Cardiac muscle cell (in vitro differentiated cells and primary cell): ENCODE results near the gene PRRT1B. TPM values are rescaled to one million over a fixed set of nuclear protein-coding genes. Genes with fewer than 3 reads are reported as not detected.

Experiments used
- DNase-seq, 2 donors: peaks; one replicate each; pipeline versions ENCODE4 v3.0.0 to v3.0.0-alpha.2; 2010 to 2017; ENCODE audit warnings: low read depth in 1 of 2, low spot score in 1 of 2
- H3K27ac ChIP-seq: fragments of 200-600 bp; sonication (generic); 2 replicates; pipeline ENCODE4 v1.5.1; 2016
- H3K27me3 ChIP-seq: fragments of 200-600 bp; sonication (generic); 2 replicates; pipeline ENCODE4 v1.6.0; 2016; ENCODE audit warnings: control low read depth
- H3K36me3 ChIP-seq: fragments of 200-600 bp; sonication (generic); 2 replicates; pipeline ENCODE4 v1.5.1; 2016; ENCODE audit warnings: control low read depth
- H3K4me1 ChIP-seq: fragments of 200-600 bp; sonication (generic); 2 replicates; pipeline ENCODE4 v1.8.1; 2017; ENCODE audit warnings: low read depth, mild to moderate bottlenecking, mixed run types
- H3K4me3 ChIP-seq: fragments of 200-600 bp; sonication (generic); 2 replicates; pipeline ENCODE4 v1.5.1; 2016; ENCODE audit warnings: mild to moderate bottlenecking
- H3K9me3 ChIP-seq: fragments of 200-600 bp; sonication (generic); 2 replicates; pipeline ENCODE4 v1.5.1; 2017; ENCODE audit warnings: low read depth, mild to moderate bottlenecking, control low read depth
- polyA plus RNA-seq: library from polyadenylated mRNA; unstranded; fragments of >200 nt; fragmentation: Nextera tagmentation; extraction: Ambion mirVana; gene quantifications from 2 replicates; pipeline ENCODE4 v1.2.1, GENCODE V29; 2016
- total RNA-seq: library from RNA; depleted of rRNA; stranded (reverse); fragments of >200 nt; gene quantifications from 2 replicates; pipeline ENCODE4 v1.2.3, GENCODE V29; 2016
- TF ChIP-seq, protein P1 (sequence below): IDR thresholded peaks from 2 replicates; pipeline ENCODE4 v1.5.1; 2012; ENCODE audit warnings: low read depth, mild to moderate bottlenecking, low read length

PRRT1B gene
- total and polyA plus RNA-seq, 2 experiments from 2014 or later, result not detected

GRCh38 chr9:131574730-131575640 lies 29.7 kb downstream of the PRRT1B start:
- DNase-seq, result no peak
- TF ChIP-seq, protein P1, sequence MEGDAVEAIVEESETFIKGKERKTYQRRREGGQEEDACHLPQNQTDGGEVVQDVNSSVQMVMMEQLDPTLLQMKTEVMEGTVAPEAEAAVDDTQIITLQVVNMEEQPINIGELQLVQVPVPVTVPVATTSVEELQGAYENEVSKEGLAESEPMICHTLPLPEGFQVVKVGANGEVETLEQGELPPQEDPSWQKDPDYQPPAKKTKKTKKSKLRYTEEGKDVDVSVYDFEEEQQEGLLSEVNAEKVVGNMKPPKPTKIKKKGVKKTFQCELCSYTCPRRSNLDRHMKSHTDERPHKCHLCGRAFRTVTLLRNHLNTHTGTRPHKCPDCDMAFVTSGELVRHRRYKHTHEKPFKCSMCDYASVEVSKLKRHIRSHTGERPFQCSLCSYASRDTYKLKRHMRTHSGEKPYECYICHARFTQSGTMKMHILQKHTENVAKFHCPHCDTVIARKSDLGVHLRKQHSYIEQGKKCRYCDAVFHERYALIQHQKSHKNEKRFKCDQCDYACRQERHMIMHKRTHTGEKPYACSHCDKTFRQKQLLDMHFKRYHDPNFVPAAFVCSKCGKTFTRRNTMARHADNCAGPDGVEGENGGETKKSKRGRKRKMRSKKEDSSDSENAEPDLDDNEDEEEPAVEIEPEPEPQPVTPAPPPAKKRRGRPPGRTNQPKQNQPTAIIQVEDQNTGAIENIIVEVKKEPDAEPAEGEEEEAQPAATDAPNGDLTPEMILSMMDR, result no peak
- no peak overlapping the region for H3K4me3 ChIP-seq
- no peaks in the 10 kb centered on the region for H3K4me1 ChIP-seq
- no peak overlapping the region for H3K27ac ChIP-seq
- H3K9me3 ChIP-seq, result no peaks in the 10 kb centered on the region
- H3K36me3 ChIP-seq, result peaks cover 5% of the 10 kb centered on the region
- H3K27me3 ChIP-seq, result no peaks in the 10 kb centered on the region

GRCh38 chr9:131575946-131576853 lies 30.9 kb downstream of the PRRT1B start:
- H3K36me3 ChIP-seq, result peaks cover 5% of the 10 kb centered on the region
- no peaks in the 10 kb centered on the region for H3K4me1 ChIP-seq
- H3K27ac ChIP-seq, result no peak overlapping the region
- no peak overlapping the region for H3K4me3 ChIP-seq
- no peaks in the 10 kb centered on the region for H3K9me3 ChIP-seq
- H3K27me3 ChIP-seq, result no peaks in the 10 kb centered on the region
- no peak for DNase-seq
- TF ChIP-seq, protein P1, result no peak

DNA sequence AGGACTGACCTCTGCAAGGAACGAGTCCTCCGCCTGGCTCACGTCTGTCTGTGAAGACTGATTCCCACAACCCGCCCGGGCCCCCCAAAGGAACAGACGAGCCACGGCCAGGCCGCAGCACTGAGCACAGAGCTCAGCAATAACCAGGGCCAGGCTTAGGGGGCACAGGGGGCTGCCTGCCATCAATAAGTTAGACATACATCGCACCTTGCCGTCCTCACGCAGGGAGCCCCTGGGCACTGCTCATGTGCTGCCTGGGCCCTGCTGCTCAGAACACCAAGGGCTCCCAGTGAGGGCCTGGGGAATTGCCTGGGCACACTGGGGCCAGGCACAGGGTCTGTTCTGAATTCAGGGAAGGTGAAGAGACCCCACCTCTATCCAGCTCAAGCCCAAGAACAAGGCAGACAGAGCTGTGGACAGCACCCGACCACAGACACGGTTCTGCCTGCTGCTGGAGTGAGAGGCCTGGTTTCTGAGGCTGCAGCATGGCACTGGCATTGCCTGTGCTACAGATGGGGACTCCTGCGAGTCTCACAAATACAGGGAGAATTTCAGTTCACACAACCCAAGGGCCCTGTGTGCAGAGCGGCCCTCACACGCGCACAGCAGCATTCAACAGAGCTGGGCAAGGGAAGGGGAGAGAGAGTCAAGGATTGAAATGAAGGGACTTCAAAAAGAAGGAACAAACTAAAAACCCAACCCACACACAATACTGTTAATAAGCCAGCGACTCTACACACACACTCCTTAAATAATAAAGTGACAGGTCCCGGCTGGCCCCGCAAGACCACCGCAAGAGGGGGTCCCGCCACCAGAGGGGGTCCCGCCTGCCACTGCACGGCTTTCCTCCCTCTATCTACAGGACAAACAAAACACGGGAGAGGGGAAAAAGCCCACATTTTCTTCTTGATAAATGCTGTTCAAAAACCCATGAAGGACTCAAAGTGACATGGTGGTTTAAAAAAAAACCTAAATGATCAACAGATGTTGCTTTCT lies 32.0 kb downstream of the PRRT1B start:
- Histone ChIP-seq H3K27me3 (no peaks in the 10 kb centered on the region), H3K27ac (no peak overlapping the region), H3K4me1 (no peaks in the 10 kb centered on the region), H3K4me3 (no peak overlapping the region), H3K9me3 (no peaks in the 10 kb centered on the region), H3K36me3 (peaks cover 5% of the 10 kb centered on the region)
- TF ChIP-seq, protein P1, result no peak
- no peak for DNase-seq

- no peak overlapping the region for H3K4me3 ChIP-seq
- TF ChIP-seq, protein P1, result no peak
- H3K9me3 ChIP-seq, result no peaks in the 10 kb centered on the region
- no peak for DNase-seq
- peaks cover 5% of the 10 kb centered on the region for H3K36me3 ChIP-seq
- no peak overlapping the region for H3K27ac ChIP-seq
- H3K4me1 ChIP-seq, result no peaks in the 10 kb centered on the region
- H3K27me3 ChIP-seq, result no peaks in the 10 kb centered on the region
Observed at GRCh38 chr9:131578021-131578420, 32.7 kb downstream of the PRRT1B start.
